ENCODE measurements around the gene DNAJC4.

DNAJC4 gene

GRCh38 chr11:64224891-64225607 is 5.3 kb upstream of the DNAJC4 start:
- H3K4me3 ChIP-seq (ENCODE audit: low read length): peak overlapping the region; percentile 74
- no peak for TF ChIP-seq CTCF (IDR thresholded peaks at IDR 0.05; ENCODE audit: insufficient read depth, low read depth, low read length, missing control alignments)
- DNase-seq (ENCODE audit: low read depth): no peak

GRCh38 chr11:64225608-64226506 is 4.5 kb upstream of the DNAJC4 start, which contains the start of the genes NUDT22 and TRPT1:
TSS of gene NUDT22 (plus strand) at chr11:64226274. CDS start at chr11:64226653, 379 bp downstream.
TSS of gene TRPT1 (minus strand) at chr11:64226186. CDS start at chr11:64225860, 326 bp downstream.
- H3K4me3 ChIP-seq (ENCODE audit: low read length): peak within 1 kb of the TSS; percentile 74
- peak; percentile 44 for TF ChIP-seq CTCF (IDR thresholded peaks at IDR 0.05; ENCODE audit: insufficient read depth, low read depth, low read length, missing control alignments)
- DNase-seq (ENCODE audit: low read depth): peak; percentile 83

GRCh38 chr11:64226507-64227051 is 3.8 kb upstream of the DNAJC4 start:
- no peak for DNase-seq (ENCODE audit: low read depth)
- peak overlapping the region; percentile 74 for H3K4me3 ChIP-seq (ENCODE audit: low read length)
- TF ChIP-seq CTCF (IDR thresholded peaks at IDR 0.05; ENCODE audit: insufficient read depth, low read depth, low read length, missing control alignments): no peak

GRCh38 chr11:64227405-64227956 is 2.9 kb upstream of the DNAJC4 start:
- peak overlapping the region; percentile 74 for H3K4me3 ChIP-seq (ENCODE audit: low read length)
- TF ChIP-seq CTCF (IDR thresholded peaks at IDR 0.05; ENCODE audit: insufficient read depth, low read depth, low read length, missing control alignments): no peak
- DNase-seq (ENCODE audit: low read depth): peak; percentile 71

DNA sequence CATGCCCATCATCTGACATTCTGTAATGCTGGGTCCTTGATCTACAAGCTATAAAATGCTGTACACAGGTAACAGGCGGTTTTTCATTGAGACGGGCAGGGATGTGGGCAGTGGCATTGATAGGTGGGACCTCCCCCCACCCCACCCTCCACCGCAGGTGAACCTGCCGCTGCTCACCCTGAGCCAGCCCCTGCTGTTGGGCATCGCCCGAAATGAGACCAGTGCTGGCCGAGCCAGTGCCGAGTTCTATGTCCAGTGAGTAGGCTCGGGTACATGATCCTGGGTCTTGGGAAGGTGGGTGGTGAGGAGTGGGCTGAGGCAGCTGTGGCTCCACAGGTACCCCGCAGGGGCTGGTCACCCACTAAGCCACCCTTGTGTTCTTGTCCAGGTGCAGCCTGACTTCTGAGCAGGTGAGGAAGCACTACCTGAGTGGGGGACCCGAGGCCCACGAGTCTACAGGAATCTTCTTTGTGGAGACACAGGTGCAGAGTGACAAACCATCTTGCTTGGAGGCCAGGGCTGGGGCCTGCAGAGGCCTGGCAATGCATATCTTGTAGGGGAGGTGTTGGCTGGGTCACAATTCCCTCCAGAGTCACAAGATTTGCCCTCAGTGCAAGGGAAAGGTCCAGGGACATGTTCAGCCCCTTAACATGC is 1.1 kb upstream of the DNAJC4 start:
- no peak overlapping the region for H3K4me3 ChIP-seq (ENCODE audit: low read length)
- no peak for TF ChIP-seq CTCF (IDR thresholded peaks at IDR 0.05; ENCODE audit: insufficient read depth, low read depth, low read length, missing control alignments)
- no peak for DNase-seq (ENCODE audit: low read depth)

DNA sequence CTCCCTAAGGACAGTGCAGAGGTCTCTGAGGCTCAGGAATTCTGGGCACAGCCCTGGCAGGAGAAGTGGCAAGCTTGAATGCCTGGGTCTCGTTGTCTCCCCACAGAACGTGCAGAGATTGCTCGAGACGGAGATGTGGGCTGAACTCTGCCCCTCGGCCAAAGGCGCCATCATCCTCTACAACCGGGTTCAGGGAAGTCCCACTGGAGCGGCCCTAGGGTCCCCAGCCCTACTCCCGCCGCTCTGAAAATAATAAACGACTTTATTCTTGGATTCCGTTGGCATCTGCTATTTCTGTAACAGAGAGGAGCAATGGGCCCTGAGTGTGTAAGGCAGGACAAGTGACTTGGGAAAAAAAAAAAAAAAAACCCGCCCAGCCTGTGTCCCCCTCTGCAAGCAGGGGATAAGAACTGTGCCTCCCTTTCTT is 591 bp upstream of the DNAJC4 start:
- TF ChIP-seq CTCF (IDR thresholded peaks at IDR 0.05; ENCODE audit: insufficient read depth, low read depth, low read length, missing control alignments): no peak
- H3K4me3 ChIP-seq (ENCODE audit: low read length): peak overlapping the region; percentile 80
- DNase-seq (ENCODE audit: low read depth): no peak
